Kidney (tissue), 14 donors: ENCODE results near the gene CSH1. TPM values are rescaled to one million over a fixed set of nuclear protein-coding genes. Genes with fewer than 3 reads are reported as not detected.

ENCODE experiments used
- DNase-seq, 5 donors: peaks; one replicate each; pipeline ENCODE4 v3.0.0-alpha.2; 2013 to 2020
- FAIRE-seq: peaks from 2 replicates; lab custom pipeline; 2012; peaks lifted over from hg19 to GRCh38; lab: Jason Lieb, UNC
- H3K27ac ChIP-seq, 2 donors: one replicate each; pipeline ENCODE4 v1.7.0; 2013; ENCODE audit warnings: low read depth in 2 of 2, low read length in 2 of 2, inconsistent platforms in 1 of 2
- H3K27me3 ChIP-seq: one replicate; pipeline ENCODE4 v1.7.1; 2013; ENCODE audit warnings: low read length, inconsistent platforms; ENCODE audit not compliant: control insufficient read depth, insufficient read depth
- H3K36me3 ChIP-seq, 3 donors: one replicate each; pipeline versions ENCODE4 v1.7.0 to v1.7.1; 2013; ENCODE audit warnings: low read length in 3 of 3, control low read depth in 1 of 3, inconsistent platforms in 1 of 3; ENCODE audit not compliant: insufficient read depth in 3 of 3, control insufficient read depth in 2 of 3
- H3K4me1 ChIP-seq, 3 donors: one replicate each; pipeline versions ENCODE4 v1.7.0 to v1.7.1; 2013; ENCODE audit warnings: low read length in 3 of 3, inconsistent platforms in 1 of 3, low read depth in 1 of 3; ENCODE audit not compliant: control insufficient read depth in 2 of 3, insufficient read depth in 2 of 3
- H3K4me3 ChIP-seq, 3 donors: one replicate each; pipeline versions ENCODE4 v1.7.0 to v1.8.1; 2013; ENCODE audit warnings: low read length in 3 of 3, control low read depth in 1 of 3, inconsistent platforms in 1 of 3
- H3K9ac ChIP-seq, 3 donors: one replicate each; pipeline versions ENCODE4 v1.7.0 to v1.7.1; 2013; ENCODE audit warnings: low read length in 3 of 3, control low read depth in 1 of 3, inconsistent platforms in 1 of 3
- H3K9me3 ChIP-seq, 3 donors: one replicate each; pipeline versions ENCODE4 v1.7.0 to v1.7.1; 2013; ENCODE audit warnings: low read length in 3 of 3, control low read depth in 1 of 3, inconsistent platforms in 1 of 3; ENCODE audit not compliant: control insufficient read depth in 2 of 3, insufficient read depth in 1 of 3
- CTCF ChIP-seq: IDR thresholded peaks from 3 replicates; pipeline ENCODE4 v1.5.1; 2012; ENCODE audit warnings: mild to moderate bottlenecking, moderate library complexity, borderline replicate concordance; ENCODE audit not compliant: insufficient read depth; ENCODE audit errors: extremely low read depth
- intact Hi-C: fragments of 100-400 bp; cut with DNase I; formaldehyde crosslinking; loops from one replicate; pipeline ENCODE4 v1.11.1; 2022
- polyA plus RNA-seq: library from polyadenylated mRNA; stranded (reverse); fragments of 350-450 nt; fragmentation: Illumina TruSeq; extraction: RNeasy Lipid Tissue Mini Kit (QIAGEN cat#74804); gene quantifications from one replicate; pipeline ENCODE4 v1.2.3, GENCODE V29; 2014; ENCODE audit warnings: low read depth, low replicate concordance; ENCODE audit not compliant: insufficient read depth
- total RNA-seq: library from RNA; stranded (reverse); fragmentation: NEBNext Ultra II Directional; extraction: Animal tissue kit (Norgen Biotek cat#: 25700); gene quantifications from one replicate; pipeline ENCODE4 v1.2.1, GENCODE V29; 2021
- donor health status: control.
- donor health status: control.
- donor health status: control.
- donor health status: control.
- donor health status: control.
- donor health status: DM: yes; HTN: yes; CAD: no.
- donor health status: Normal renal cell carcinoma (clear cell type).

Gene CSH1
- total and polyA plus RNA-seq, 2 donors from 2014 or later: not detected

GRCh38 chr17:63933598-63933997 is 37.2 kb upstream of the CSH1 start:
- Histone ChIP-seq H3K36me3 (no peaks in the 10 kb centered on the region), H3K9ac (no peak overlapping the region), H3K27ac (no peak overlapping the region), H3K4me3 (no peak overlapping the region), H3K4me1 (peaks cover 0 to 6% (median 0%) of the 10 kb centered on the region in 3 donors), H3K9me3 (no peaks in the 10 kb centered on the region), H3K27me3 (no peaks in the 10 kb centered on the region)
- no peak for TF ChIP-seq CTCF
- DNase-seq (no peak), FAIRE-seq (no peak)
- intact Hi-C loops: no loop called here

- Histone ChIP-seq H3K36me3 (no peaks in the 10 kb centered on the region), H3K9ac (no peak overlapping the region), H3K27me3 (no peaks in the 10 kb centered on the region), H3K4me3 (no peak overlapping the region), H3K27ac (no peak overlapping the region), H3K9me3 (no peaks in the 10 kb centered on the region), H3K4me1 (peaks cover 0 to 6% (median 0%) of the 10 kb centered on the region in 3 donors)
- FAIRE-seq: no peak
- DNase-seq: no peak
- intact Hi-C loops: no loop called here
- TF ChIP-seq CTCF: no peak
These were observed 36.3 kb upstream of the CSH1 start for GRCh38 chr17:63932721-63933120.

- Histone ChIP-seq H3K27ac (peak within 1 kb of the TSS in 1 of 2 donors; percentile 28), H3K4me1 (peaks cover 0 to 6% (median 0%) of the 10 kb centered on the region in 3 donors), H3K27me3 (no peaks in the 10 kb centered on the region), H3K9me3 (no peaks in the 10 kb centered on the region), H3K9ac (no peak within 1 kb of the TSS), H3K4me3 (no peak within 1 kb of the TSS), H3K36me3 (no peaks in the 10 kb centered on the region)
- intact Hi-C loops: no loop called here
- FAIRE-seq (no peak), DNase-seq (peak in 1 of 5 donors; percentile 75)
- TF ChIP-seq CTCF: no peak
These were observed 35.7 kb upstream of the CSH1 start, which contains the start of gene CD79B for GRCh38 chr17:63931981-63932561. Gene CD79B (minus strand): TSS chr17:63932331. CDS start chr17:63932261, 70 bp downstream.
